ENCODE measurements around the gene KRT6B. TPM values are rescaled to one million over a fixed set of nuclear protein-coding genes. Genes with fewer than 3 reads are reported as not detected.

KRT6B gene
- total and polyA plus RNA-seq, 2 of the 8 experiments (the other 6 are each of a cell fraction or from before 2014, with no cell fraction given), result not detected

GRCh38 chr12:52439845-52440244, 12.1 kb downstream of the KRT6B start:
- ChIA-PET POLR2A (ENCODE audit: partially characterized antibody) (no interaction called here), CTCF (ENCODE audit: partially characterized antibody) (interaction anchor here (0.6 to 3.1 kb wide), 9 partner anchors 9 to 440 kb away, joined by 3 to 12 read pairs (median 4); no protein-coding TSS in a partner anchor)
- Histone ChIP-seq H3K23ac (ENCODE audit: insufficient read length) (no peak overlapping the region), H4K8ac (ENCODE audit: extremely low read depth, insufficient read depth, low read length) (no peak overlapping the region), H3K9ac (replicated peaks in 1 of 4; ENCODE audit: extremely low read depth in 1 of 4, low read depth in 3 of 4, low read length in 3 of 4) (no peak overlapping the region), H3K27me3 (replicated peaks in 1 of 4; ENCODE audit: control insufficient read depth in 3 of 4, extremely low read depth in 1 of 4, insufficient read depth in 3 of 4, low read length in 3 of 4) (no peaks in the 10 kb centered on the region; a peak in 2 of 7 replicates), H4K91ac (replicated peaks; ENCODE audit: insufficient read length, low read length) (no peak overlapping the region), H2BK20ac (ENCODE audit: low read length) (no peak overlapping the region), H4K5ac (ENCODE audit: insufficient read length, low read depth, low read length) (no peak overlapping the region), H2AFZ (ENCODE audit: low read length) (no peak overlapping the region), H3K4me3 (ENCODE audit: extremely low read depth in 1 of 4, insufficient read depth in 2 of 4, low read depth in 3 of 4, low read length in 4 of 4) (no peak overlapping the region), H3K4ac (replicated peaks; ENCODE audit: insufficient read length, low read depth, low read length) (no peak overlapping the region), H2BK5ac (ENCODE audit: low read depth, low read length) (no peak overlapping the region), H3K4me1 (replicated peaks in 1 of 4; ENCODE audit: control insufficient read depth in 3 of 4, insufficient read depth in 4 of 4, low read length in 3 of 4) (peaks cover 0 to 5% (median 3%) of the 10 kb centered on the region in 4 experiments; a peak in 3 of 7 replicates), H2BK15ac (ENCODE audit: low read length) (no peak overlapping the region), H3K23me2 (ENCODE audit: low read depth, low read length) (no peaks in the 10 kb centered on the region), H2AK5ac (ENCODE audit: low read depth, low read length) (no peak overlapping the region), H3K27ac (ENCODE audit: low read depth, low read length) (no peak overlapping the region), H3K56ac (replicated peaks; ENCODE audit: insufficient read length, low read depth, low read length) (no peak overlapping the region), H3K79me1 (ENCODE audit: low read depth, low read length) (no peaks in the 10 kb centered on the region), H3K36me3 (ENCODE audit: control insufficient read depth in 2 of 4, insufficient read depth in 4 of 4, low read length in 3 of 4) (no peaks in the 10 kb centered on the region), H2BK120ac (replicated peaks; ENCODE audit: low read depth, low read length) (no peak overlapping the region), H2BK12ac (ENCODE audit: low read depth, low read length) (no peak overlapping the region), H3K9me3 (ENCODE audit: insufficient read depth in 2 of 2, low read depth in 1 of 2, low read length in 1 of 2) (no peaks in the 10 kb centered on the region), H3K4me2 (ENCODE audit: insufficient read depth in 1 of 2, low read depth in 2 of 2, low read length in 2 of 2) (no peak overlapping the region), H3K18ac (ENCODE audit: extremely low read depth, low read length) (no peak overlapping the region), H3K14ac (ENCODE audit: insufficient read length) (no peak overlapping the region), H3K79me2 (ENCODE audit: control insufficient read depth in 1 of 2, insufficient read depth in 2 of 2, low read length in 2 of 2) (no peaks in the 10 kb centered on the region), H4K20me1 (replicated peaks in 1 of 2; ENCODE audit: control insufficient read depth in 1 of 2, insufficient read depth in 2 of 2, low read length in 2 of 2) (no peaks in the 10 kb centered on the region)
- DNase-seq (ENCODE audit: low read depth in 1 of 2, low spot score in 2 of 2) (no peak), FAIRE-seq (no peak)
- no peak for TF ChIP-seq RNF2 (IDR thresholded peaks at IDR 0.05; ENCODE audit: borderline replicate concordance, low read depth, low read length, missing control alignments, poor library complexity, severe bottlenecking)
- TF ChIP-seq HDAC6 (IDR thresholded peaks at IDR 0.05; ENCODE audit: low read depth, low read length), result no peak
- no peak for TF ChIP-seq EGR1 (IDR thresholded peaks at IDR 0.05; ENCODE audit: borderline replicate concordance, low read depth, low read length)
- no peak for TF ChIP-seq FOSL1 (IDR thresholded peaks at IDR 0.05; ENCODE audit: insufficient read depth, low read depth, low read length)
- no peak for TF ChIP-seq CTBP2 (IDR thresholded peaks at IDR 0.05; ENCODE audit: borderline replicate concordance, insufficient read depth, insufficient read length, low read length)
- no peak for TF ChIP-seq SRF (IDR thresholded peaks at IDR 0.05; ENCODE audit: low read depth, low read length)
- no peak for TF ChIP-seq SAP30 (IDR thresholded peaks at IDR 0.05; ENCODE audit: insufficient read depth, insufficient replicate concordance, low read length)
- no peak for TF ChIP-seq RBBP5 (IDR thresholded peaks at IDR 0.05; ENCODE audit: borderline replicate concordance, low read depth, low read length)
- TF ChIP-seq ASH2L (IDR thresholded peaks at IDR 0.05; ENCODE audit: low read length), result no peak
- 87% methylated on average over 2 of the region's 2 CpGs; no CpG with 5 or more reads in 1 of the 2 experiments for WGBS, 2 experiments (ENCODE audit: extremely low coverage in 1 of 2, insufficient coverage in 1 of 2, insufficient read length in 1 of 2, insufficient replicate concordance in 2 of 2, low coverage in 1 of 2, low lambda C conversion rate in 2 of 2, missing lambda C conversion rate in 1 of 2)
